Gastrocnemius medialis (tissue), 4 donors: Measurements from ENCODE around the gene DLX3. TPM values are rescaled to one million over a fixed set of nuclear protein-coding genes. Genes with fewer than 3 reads are reported as not detected.

Experiments used
- ATAC-seq, 2 donors: fragments of 150-250 bp; one replicate each; pipeline ENCODE4 v1.9.1; 2016
- DNase-seq, 2 donors: peaks; one replicate each; pipeline ENCODE4 v3.0.0-alpha.2; 2019
- H3K27ac ChIP-seq, 4 donors: fragments of 200-600 bp; sonication (generic); 1 replicate in 1 of 4; 2 replicates in 3 of 4; pipeline ENCODE4 v1.5.1; 2016 to 2018; ENCODE audit warnings: mild to moderate bottlenecking in 2 of 4, moderate library complexity in 1 of 4
- H3K27me3 ChIP-seq, 3 donors: fragments of 200-600 bp; sonication (generic) in 2 of 3; 1 replicate in 1 of 3; 2 replicates in 2 of 3; pipeline versions ENCODE4 v1.5.1 to v1.6.0; 2016 to 2019; ENCODE audit warnings: mild to moderate bottlenecking in 1 of 3, moderate library complexity in 1 of 3
- H3K36me3 ChIP-seq, 2 donors: fragments of 200-600 bp; sonication (generic) in 1 of 2; one replicate each; pipeline ENCODE4 v1.5.1; 2017 to 2018
- H3K4me1 ChIP-seq, 2 donors: fragments of 200-600 bp; sonication (generic) in 1 of 2; one replicate each; pipeline ENCODE4 v1.5.1; 2016 to 2017; ENCODE audit warnings: mild to moderate bottlenecking in 2 of 2
- H3K4me3 ChIP-seq, 4 donors: fragments of 200-600 bp; sonication (generic) in 3 of 4; 1 replicate in 1 of 4; 2 replicates in 3 of 4; pipeline ENCODE4 v1.5.1; 2016 to 2019; ENCODE audit warnings: mild to moderate bottlenecking in 2 of 4
- H3K9me3 ChIP-seq, 3 donors: fragments of 200-600 bp; sonication (generic) in 2 of 3; 1 replicate in 1 of 3; 2 replicates in 2 of 3; pipeline ENCODE4 v1.5.1; 2016 to 2019
- POLR2A ChIP-seq, 2 donors: fragments of 450-650 bp; IDR thresholded peaks; one replicate each; pipeline ENCODE4 v1.6.1; 2017; ENCODE audit warnings: antibody characterized with exemption in 2 of 2, mild to moderate bottlenecking in 2 of 2, moderate library complexity in 2 of 2
- in situ Hi-C, 4 donors: fragments of 200-750 bp; cut with MboI; loops; one replicate each; pipeline versions ENCODE4 v1.15.0 to v1.8.0; 2017; ENCODE audit warnings: low sequenced_read_pairs in 4 of 4
- intact Hi-C: fragments of 100-400 bp; cut with DNase I; formaldehyde crosslinking; loops from one replicate; pipeline ENCODE4 v1.15.1; 2023; ENCODE audit warnings: low total_unique reads
- total RNA-seq, 4 donors: library from RNA; depleted of rRNA; stranded (reverse); fragments of >200 nt; gene quantifications; one replicate each; pipeline versions ENCODE4 v1.1.0 to v1.2.3, GENCODE V29; 2016
- TF ChIP-seq, protein P1 (sequence below), 5 experiments: fragments of 450-650 bp in 3 of 5; fragments of 200-600 bp in 2 of 5; sonication (generic) in 2 of 5; IDR thresholded peaks in 4 of 5; conservative IDR thresholded peaks in 1 of 5; 1 replicate in 4 of 5; 2 replicates in 1 of 5; pipeline ENCODE4 v1.5.1; 2016 to 2019; ENCODE audit warnings: antibody characterized with exemption in 5 of 5, mild to moderate bottlenecking in 3 of 5, moderate library complexity in 3 of 5

The DLX3 gene
- total RNA-seq, 4 donors from 2014 or later: not detected

DNA sequence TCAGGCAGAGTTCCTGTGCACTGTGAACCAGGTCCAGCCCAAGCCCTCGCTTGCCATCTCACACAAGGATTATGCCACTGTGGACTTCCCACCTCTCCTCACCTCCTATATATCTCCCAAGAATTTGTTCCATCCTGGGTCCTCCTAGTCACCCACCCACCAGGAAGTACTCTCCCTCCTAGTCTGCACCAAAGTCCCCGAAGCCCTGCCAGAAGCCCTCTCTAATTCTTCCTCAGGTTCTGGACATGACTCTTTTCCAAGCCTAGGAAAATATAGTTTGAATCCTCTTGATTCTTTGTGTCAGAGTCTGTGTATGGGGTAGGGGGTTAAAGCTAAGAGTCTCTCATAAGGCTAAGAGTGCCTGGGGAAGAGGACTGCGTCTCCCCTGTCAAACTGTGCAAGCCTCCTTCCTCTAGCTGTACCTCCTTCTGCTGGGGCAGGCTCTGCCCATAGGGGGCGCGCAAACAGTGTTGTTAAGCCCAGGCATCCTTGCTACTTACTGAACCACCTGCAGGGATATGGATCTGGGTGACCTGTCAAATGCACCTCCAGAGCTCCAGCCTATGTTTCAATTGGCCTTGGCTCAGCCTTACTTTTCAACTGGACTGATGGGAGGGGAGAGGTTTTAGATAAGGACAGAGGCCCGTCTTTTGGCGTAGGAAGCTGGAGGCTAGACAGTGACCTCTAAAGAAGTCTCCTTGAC, 42.7 kb downstream of the DLX3 start:
- Histone ChIP-seq H3K36me3 (no peaks in the 10 kb centered on the region), H3K4me1 (no peaks in the 10 kb centered on the region), H3K4me3 (no peak overlapping the region), H3K9me3 (no peaks in the 10 kb centered on the region), H3K27ac (no peak overlapping the region), H3K27me3 (peaks cover 26 to 34% (median 27%) of the 10 kb centered on the region in 3 donors)
- DNase-seq (peak in 1 of 2 donors; percentile 43), ATAC-seq (peak in 1 of 2 donors; percentile 74)
- intact Hi-C loops: loop anchor here (1.0 kb wide), 1 partner anchor 44 kb away; no protein-coding TSS in a partner anchor
- in situ Hi-C loops: no loop called here
- TF ChIP-seq POLR2A (IDR thresholded peaks at IDR 0.05): no peak
- TF ChIP-seq, protein P1, sequence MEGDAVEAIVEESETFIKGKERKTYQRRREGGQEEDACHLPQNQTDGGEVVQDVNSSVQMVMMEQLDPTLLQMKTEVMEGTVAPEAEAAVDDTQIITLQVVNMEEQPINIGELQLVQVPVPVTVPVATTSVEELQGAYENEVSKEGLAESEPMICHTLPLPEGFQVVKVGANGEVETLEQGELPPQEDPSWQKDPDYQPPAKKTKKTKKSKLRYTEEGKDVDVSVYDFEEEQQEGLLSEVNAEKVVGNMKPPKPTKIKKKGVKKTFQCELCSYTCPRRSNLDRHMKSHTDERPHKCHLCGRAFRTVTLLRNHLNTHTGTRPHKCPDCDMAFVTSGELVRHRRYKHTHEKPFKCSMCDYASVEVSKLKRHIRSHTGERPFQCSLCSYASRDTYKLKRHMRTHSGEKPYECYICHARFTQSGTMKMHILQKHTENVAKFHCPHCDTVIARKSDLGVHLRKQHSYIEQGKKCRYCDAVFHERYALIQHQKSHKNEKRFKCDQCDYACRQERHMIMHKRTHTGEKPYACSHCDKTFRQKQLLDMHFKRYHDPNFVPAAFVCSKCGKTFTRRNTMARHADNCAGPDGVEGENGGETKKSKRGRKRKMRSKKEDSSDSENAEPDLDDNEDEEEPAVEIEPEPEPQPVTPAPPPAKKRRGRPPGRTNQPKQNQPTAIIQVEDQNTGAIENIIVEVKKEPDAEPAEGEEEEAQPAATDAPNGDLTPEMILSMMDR (IDR thresholded peaks at IDR 0.05 in 4 of 5, conservative IDR thresholded peaks at IDR 0.05 in 1 of 5): peak; percentile 36 to 71 (median 47)

DNA sequence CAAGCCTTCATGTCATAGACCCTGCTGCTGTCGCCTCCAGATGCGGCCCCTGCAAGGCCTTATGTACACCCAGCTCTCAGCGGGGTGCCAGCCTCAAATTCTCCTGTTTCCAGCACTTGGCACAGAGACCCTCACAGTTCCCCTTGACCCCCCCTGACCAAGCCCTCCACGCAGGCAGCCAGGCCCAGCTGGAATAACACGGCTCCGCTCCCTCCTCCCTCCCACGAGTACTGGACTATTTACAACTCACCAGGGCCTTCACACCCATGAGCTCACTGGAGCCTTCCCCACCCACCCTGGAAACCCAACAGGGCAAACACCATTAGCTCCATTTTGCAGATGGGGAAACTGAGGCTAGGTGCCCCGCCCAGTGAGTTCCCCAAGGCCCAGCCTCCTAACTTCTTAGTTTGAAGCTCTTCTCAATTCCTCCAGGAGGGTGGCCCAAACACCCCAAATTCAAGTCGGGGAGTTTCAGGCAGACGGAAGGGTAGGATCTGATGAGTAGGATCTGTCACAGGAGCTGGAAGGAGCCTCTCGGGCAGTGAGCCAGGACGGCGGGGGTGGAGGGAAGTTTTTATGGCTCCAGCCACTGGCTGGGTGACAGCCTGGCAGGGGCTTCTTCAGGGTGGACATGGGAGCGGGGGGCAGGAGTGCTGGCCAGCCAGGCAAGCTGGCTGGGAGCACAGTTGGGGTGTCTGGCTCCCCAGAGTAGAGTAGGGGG, 43.5 kb downstream of the DLX3 start:
- H3K9me3 ChIP-seq: no peaks in the 10 kb centered on the region
- DNase-seq: no peak
- intact Hi-C loops (loop anchor here (1.0 kb wide), 1 partner anchor 45 kb away; no protein-coding TSS in a partner anchor), in situ Hi-C loops (no loop called here)
- H3K27me3 ChIP-seq: peaks cover 30 to 37% (median 34%) of the 10 kb centered on the region in 3 donors
- H3K36me3 ChIP-seq: no peaks in the 10 kb centered on the region
- no peak for ATAC-seq
- no peaks in the 10 kb centered on the region for H3K4me1 ChIP-seq
- TF ChIP-seq, protein P1 (IDR thresholded peaks at IDR 0.05 in 4 of 5, conservative IDR thresholded peaks at IDR 0.05 in 1 of 5): no peak
- TF ChIP-seq POLR2A (IDR thresholded peaks at IDR 0.05): no peak
- no peak overlapping the region for H3K4me3 ChIP-seq
- no peak overlapping the region for H3K27ac ChIP-seq

DNA sequence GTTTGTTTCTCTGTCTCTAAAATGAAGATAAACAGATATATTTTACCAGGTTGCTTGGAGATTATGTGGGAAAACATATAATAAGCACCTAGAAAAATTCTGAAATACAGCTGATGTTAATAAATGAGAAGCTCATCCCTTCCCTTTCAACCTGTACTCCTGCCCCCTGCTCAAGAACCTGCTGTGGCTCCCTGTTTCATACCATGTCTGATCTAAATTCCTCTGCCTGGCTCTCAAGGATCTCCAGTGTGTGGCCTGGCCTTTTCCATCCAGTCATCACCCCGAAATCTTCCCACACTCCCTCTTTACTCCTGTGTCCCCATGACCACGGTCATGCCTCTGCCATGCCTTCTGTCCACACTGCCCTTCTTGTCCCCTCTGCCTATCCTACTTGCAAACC, 45.4 kb downstream of the DLX3 start:
- in situ Hi-C loops (no loop called here), intact Hi-C loops (no loop called here)
- no peak for TF ChIP-seq POLR2A (IDR thresholded peaks at IDR 0.05)
- TF ChIP-seq, protein P1 (IDR thresholded peaks at IDR 0.05 in 4 of 5, conservative IDR thresholded peaks at IDR 0.05 in 1 of 5): no peak
- H3K27me3 ChIP-seq: peaks cover 39 to 48% (median 41%) of the 10 kb centered on the region in 3 donors
- H3K4me3 ChIP-seq: no peak overlapping the region
- H3K36me3 ChIP-seq: no peaks in the 10 kb centered on the region
- no peak for ATAC-seq
- DNase-seq: no peak
- no peaks in the 10 kb centered on the region for H3K9me3 ChIP-seq
- H3K4me1 ChIP-seq: no peaks in the 10 kb centered on the region
- H3K27ac ChIP-seq: no peak overlapping the region

DNA sequence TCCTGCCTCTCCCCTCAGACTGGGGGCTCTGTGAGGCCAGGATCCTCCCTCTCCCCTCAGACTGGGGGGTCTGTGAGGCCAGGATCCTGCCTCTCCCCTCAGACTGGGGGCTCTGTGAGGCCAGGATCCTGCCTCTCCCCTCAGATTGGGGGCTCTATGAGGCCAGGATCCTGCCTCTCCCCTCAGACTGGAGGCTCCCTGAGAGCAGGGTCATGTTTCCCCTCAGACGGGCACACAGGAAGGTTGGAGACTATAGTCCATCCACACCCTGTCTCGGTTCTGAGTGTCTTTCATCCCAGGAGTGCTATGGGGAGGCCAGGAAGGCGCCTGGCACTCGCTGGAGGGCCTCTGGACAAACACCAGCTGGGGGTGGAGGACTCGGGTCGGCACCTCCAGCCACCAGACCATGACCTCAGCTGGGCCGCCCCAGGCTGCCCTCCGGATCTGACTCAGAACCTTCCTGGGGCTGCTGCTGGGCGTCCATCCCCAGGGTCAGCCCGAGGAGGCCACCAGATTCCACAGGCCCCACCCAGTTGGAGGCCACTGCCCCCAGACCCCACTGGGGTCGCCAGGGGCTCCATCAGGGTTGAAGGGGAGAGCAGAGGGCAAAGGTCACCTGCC, 48.0 kb downstream of the DLX3 start:
- peaks cover 46 to 57% (median 47%) of the 10 kb centered on the region in 3 donors for H3K27me3 ChIP-seq
- H3K4me1 ChIP-seq: no peaks in the 10 kb centered on the region
- intact Hi-C loops: no loop called here
- in situ Hi-C loops: no loop called here
- no peaks in the 10 kb centered on the region for H3K9me3 ChIP-seq
- TF ChIP-seq POLR2A (IDR thresholded peaks at IDR 0.05): no peak
- TF ChIP-seq, protein P1 (IDR thresholded peaks at IDR 0.05 in 4 of 5, conservative IDR thresholded peaks at IDR 0.05 in 1 of 5): no peak
- ATAC-seq (no peak), DNase-seq (no peak)
- H3K4me3 ChIP-seq: no peak overlapping the region
- no peaks in the 10 kb centered on the region for H3K36me3 ChIP-seq
- no peak overlapping the region for H3K27ac ChIP-seq
